ENCODE data around the gene MEIOB.

MEIOB gene

DNA sequence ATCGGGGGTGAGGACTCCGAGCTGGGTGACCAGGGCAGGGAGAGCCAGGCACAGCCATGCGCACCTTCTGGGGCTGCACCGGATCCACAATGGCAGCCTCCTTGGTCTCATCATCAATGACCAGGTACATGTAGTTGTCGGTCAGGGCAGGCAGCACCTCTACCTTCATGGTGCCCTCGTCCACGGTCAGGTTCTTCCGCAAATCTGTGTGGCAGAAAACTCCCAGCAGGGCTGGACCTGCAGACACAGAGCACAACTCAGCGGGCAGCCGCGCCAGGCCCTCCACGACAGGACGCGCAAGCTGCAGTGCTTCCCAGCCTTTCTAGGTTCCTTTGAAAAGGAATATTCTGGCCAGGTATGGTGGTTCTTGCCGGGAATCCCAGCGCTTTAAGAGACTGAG lies 49.2 kb downstream of the MEIOB start:
- TF ChIP-seq, protein P1, sequence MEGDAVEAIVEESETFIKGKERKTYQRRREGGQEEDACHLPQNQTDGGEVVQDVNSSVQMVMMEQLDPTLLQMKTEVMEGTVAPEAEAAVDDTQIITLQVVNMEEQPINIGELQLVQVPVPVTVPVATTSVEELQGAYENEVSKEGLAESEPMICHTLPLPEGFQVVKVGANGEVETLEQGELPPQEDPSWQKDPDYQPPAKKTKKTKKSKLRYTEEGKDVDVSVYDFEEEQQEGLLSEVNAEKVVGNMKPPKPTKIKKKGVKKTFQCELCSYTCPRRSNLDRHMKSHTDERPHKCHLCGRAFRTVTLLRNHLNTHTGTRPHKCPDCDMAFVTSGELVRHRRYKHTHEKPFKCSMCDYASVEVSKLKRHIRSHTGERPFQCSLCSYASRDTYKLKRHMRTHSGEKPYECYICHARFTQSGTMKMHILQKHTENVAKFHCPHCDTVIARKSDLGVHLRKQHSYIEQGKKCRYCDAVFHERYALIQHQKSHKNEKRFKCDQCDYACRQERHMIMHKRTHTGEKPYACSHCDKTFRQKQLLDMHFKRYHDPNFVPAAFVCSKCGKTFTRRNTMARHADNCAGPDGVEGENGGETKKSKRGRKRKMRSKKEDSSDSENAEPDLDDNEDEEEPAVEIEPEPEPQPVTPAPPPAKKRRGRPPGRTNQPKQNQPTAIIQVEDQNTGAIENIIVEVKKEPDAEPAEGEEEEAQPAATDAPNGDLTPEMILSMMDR (IDR thresholded peaks at IDR 0.05; ENCODE audit: insufficient read depth, low read depth, low read length, missing control alignments) = no peak
- H3K4me3 ChIP-seq (ENCODE audit: low read length) = no peak overlapping the region
- DNase-seq (ENCODE audit: low read depth) = no peak

DNA sequence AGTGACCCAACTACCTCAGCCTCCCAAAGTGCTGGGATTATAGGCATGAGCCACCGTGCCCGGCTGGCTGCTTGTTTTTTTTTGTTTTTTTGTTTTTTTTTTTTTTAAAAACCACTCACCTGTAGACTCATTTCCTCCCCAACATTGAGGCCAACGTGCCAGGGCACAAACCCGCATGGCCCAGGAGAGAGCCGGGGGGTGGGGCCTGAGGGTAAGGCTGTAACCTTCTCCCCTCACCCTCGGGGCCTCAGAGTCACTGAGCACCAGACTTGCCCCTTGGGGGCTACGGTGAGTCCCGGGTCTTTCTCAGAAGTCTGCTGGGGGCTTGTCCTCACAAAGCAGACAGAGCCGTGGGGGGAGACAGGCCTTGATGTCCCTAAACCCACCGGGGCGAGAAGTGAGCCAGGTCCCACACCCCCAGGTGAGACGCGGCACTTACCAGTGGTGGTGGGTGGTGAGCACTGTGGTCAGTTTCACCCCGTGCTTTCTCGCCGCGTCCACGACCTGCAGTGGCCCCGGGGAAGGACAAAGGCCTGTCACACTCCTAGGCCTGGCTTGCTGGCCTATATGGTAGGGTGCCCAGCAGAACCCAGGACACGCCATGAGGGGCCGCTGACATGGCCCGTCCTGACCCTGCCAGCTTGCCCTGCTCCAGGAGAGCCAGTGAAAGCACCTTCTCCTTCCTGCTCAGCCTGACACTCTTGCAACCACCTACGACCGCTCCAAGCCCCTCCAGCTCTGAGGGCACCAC lies 49.9 kb downstream of the MEIOB start:
- TF ChIP-seq, protein P1 (IDR thresholded peaks at IDR 0.05; ENCODE audit: insufficient read depth, low read depth, low read length, missing control alignments) = no peak
- peak; percentile 73 for DNase-seq (ENCODE audit: low read depth)
- no peak overlapping the region for H3K4me3 ChIP-seq (ENCODE audit: low read length)

DNA sequence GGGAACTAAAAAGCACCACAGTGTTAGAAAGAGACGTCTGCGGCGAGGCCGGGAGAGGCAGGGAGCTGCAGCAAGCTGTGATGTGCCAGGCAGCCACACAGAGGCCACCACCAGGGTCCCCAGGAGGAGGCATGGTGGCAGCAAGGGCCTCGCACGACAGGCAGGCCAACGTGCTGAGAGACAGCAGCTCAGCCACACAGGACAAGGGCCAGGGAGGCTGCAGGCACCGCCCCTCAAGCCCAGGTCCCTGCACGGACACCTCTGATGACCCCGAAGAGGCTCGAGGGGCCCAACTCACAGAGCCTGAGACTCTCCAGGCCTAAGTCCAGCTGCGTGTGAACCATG lies 51.0 kb downstream of the MEIOB start:
- TF ChIP-seq, protein P1 (IDR thresholded peaks at IDR 0.05; ENCODE audit: insufficient read depth, low read depth, low read length, missing control alignments) = no peak
- H3K4me3 ChIP-seq (ENCODE audit: low read length) = no peak overlapping the region
- no peak for DNase-seq (ENCODE audit: low read depth)

DNA sequence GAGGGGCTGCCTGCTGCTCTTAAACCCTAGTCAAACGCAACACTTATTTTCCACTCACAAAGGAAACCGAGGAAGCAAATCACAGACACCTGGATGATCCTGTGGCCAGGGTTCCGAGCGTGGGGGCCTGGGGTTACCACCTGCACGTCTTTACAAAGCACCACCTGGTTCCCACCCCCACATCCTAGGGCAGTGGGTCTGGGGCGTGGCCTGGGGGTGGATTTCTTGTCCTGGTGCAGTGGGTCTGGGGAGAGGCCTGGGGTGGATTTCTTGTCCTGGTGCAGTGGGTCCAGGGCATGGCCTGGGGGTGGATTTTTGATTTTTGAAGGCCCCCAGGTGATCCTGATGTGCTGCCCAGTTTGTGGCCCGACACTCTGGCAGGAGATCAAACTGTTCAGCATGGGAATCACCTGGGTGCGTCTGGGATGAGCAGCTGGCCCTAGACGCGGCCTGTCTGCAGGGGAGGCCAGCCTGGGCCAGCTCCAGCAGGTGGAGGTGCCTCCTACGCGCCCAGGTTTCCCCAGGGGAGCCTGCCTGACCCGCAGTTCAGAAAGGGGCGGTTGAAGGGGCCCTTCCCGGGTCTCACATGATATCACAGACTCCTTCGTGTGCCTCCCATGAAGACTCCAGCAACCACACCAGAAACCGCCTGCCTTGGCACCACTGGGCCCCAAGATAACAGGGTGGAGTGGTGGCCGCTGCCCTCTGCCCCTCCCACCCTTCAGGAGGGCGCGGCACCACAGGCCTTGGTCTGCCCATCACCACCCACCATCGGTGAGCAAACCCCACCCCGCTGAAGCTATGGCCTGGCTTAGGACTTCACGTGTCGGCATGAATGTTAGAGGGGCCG lies 51.6 kb downstream of the MEIOB start:
- TF ChIP-seq, protein P1 (IDR thresholded peaks at IDR 0.05; ENCODE audit: insufficient read depth, low read depth, low read length, missing control alignments) = no peak
- H3K4me3 ChIP-seq (ENCODE audit: low read length) = no peak overlapping the region

DNA sequence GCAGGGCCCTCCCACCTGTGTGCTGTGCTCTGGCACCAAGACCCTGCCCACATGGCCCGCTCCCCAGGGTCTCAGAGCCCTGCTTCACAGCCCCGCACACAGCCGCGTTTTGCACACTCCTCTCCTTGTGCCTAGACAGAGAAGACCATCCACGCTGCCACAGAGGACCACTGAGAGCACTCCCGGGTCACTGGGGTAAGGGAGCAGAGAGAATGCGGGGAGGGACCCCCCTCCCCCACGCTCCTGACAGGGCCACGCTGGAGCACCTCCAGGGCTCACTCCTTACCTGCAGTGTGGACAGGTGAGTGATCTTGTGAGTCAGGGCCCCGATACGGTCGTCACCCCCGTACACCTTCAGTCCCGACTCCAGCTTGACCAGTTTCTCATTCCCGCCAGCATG lies 52.4 kb downstream of the MEIOB start:
- TF ChIP-seq, protein P1 (IDR thresholded peaks at IDR 0.05; ENCODE audit: insufficient read depth, low read depth, low read length, missing control alignments) = no peak
- H3K4me3 ChIP-seq (ENCODE audit: low read length) = no peak overlapping the region
- no peak for DNase-seq (ENCODE audit: low read depth)

More for the DNA sequence above, 51.6 kb downstream of the MEIOB start:
- DNase-seq (ENCODE audit: low read depth) = no peak

DNA sequence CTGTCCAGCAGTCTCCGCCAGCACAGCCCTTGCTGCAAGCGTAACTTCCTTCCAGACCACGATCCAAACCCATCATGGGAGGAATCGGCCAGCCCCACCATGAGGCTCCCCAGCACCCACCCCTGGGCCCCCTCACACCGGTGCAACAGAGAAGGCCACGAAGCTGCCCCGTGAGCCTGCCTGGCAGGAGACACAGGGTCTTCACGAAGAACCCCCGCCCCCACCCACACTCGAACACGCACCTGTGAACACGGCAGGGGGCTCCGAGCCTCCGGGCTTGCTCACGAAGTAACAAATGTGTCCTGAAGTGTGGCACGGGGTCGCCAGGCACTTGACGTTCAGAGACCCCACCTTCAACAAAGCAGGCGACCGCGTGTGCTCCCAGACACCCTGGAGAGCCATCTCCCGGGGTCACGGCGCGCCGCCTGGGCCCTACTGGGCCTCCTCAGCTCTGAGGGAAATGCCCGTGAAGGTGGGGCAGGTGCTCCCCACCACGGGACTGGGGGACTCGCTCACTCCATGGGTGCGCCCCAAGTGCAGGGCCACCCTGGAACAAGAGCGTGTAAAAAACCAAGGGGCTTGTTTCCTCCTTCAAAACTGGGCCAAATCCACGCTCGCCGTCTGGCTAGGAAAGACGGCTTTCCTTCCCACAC lies 53.0 kb downstream of the MEIOB start:
- no peak overlapping the region for H3K4me3 ChIP-seq (ENCODE audit: low read length)
- no peak for DNase-seq (ENCODE audit: low read depth)
- TF ChIP-seq, protein P1 (IDR thresholded peaks at IDR 0.05; ENCODE audit: insufficient read depth, low read depth, low read length, missing control alignments) = no peak

Data from epithelial cell of esophagus (primary cell).